IMR-90 (cell line): ENCODE measurements around the gene SIK3. TPM values are rescaled to one million over a fixed set of nuclear protein-coding genes. Genes with fewer than 3 reads are reported as not detected.

Source experiments
- ATAC-seq: fragments of 200-7000 bp; cut with Tn5 transposase; 2 replicates; pipeline ENCODE4 v1.9.1; 2020; ENCODE audit warnings: low read depth, mild to moderate bottlenecking, moderate library complexity
- BruUV-seq: library from RNA; stranded (reverse); fragments of 400-500 nt; replicated peaks from 2 replicates; lab custom pipeline; 2021; lab: Mats Ljungman, UMichigan
- CTCF ChIA-PET: fragments of 300-600 bp; formaldehyde crosslinking; extraction: SDS; loops from one replicate; lab custom pipeline; 2021; ENCODE audit warnings: antibody characterized with exemption; lab: Yijun Ruan, JAX
- POLR2A ChIA-PET: fragments of 300-600 bp; sonication (Branson Sonifier 250); formaldehyde crosslinking; loops from one replicate; lab custom pipeline; 2022; ENCODE audit warnings: antibody characterized with exemption; ENCODE audit not compliant: unreplicated experiment; lab: Charles Lee
- DNase-seq: peaks from one replicate; pipeline ENCODE4 v3.0.0; 2013
- H2AFZ ChIP-seq: replicated peaks from 2 replicates; pipeline ENCODE3; 2013; ENCODE audit warnings: low read length, mild to moderate bottlenecking; ENCODE audit not compliant: poor library complexity
- H2AK5ac ChIP-seq: 2 replicates; pipeline ENCODE4 v1.6.1; 2013; ENCODE audit warnings: low read depth, low read length, inconsistent platforms
- H2AK9ac ChIP-seq: replicated peaks from 2 replicates; pipeline ENCODE3; 2013; ENCODE audit warnings: mild to moderate bottlenecking, low read depth, low read length, moderate library complexity; ENCODE audit not compliant: poor library complexity
- H2BK120ac ChIP-seq: 2 replicates; pipeline ENCODE4 v1.6.1; 2013; ENCODE audit warnings: low read depth, low read length, inconsistent platforms
- H2BK15ac ChIP-seq: 3 replicates; pipeline ENCODE4 v1.6.1; 2013; ENCODE audit warnings: low read depth, low read length, inconsistent platforms
- H2BK20ac ChIP-seq: 2 replicates; pipeline ENCODE4 v1.6.1; 2013; ENCODE audit warnings: low read depth, mild to moderate bottlenecking, inconsistent platforms, low read length, moderate library complexity
- H2BK5ac ChIP-seq: 2 replicates; pipeline ENCODE4 v1.6.1; 2013; ENCODE audit warnings: mild to moderate bottlenecking, low read depth, low read length, inconsistent platforms; ENCODE audit not compliant: poor library complexity, severe bottlenecking
- H3K14ac ChIP-seq: replicated peaks from 2 replicates; pipeline ENCODE4 v1.6.1; 2013; ENCODE audit warnings: low read depth, low read length, inconsistent platforms
- H3K18ac ChIP-seq: 2 replicates; pipeline ENCODE4 v1.6.1; 2013; ENCODE audit warnings: low read depth, low read length, control low read depth
- H3K23ac ChIP-seq: 2 replicates; pipeline ENCODE4 v1.6.1; 2013; ENCODE audit warnings: low read depth, low read length, inconsistent platforms
- H3K27ac ChIP-seq: 2 replicates; pipeline ENCODE4 v1.5.1; 2013; ENCODE audit warnings: mild to moderate bottlenecking, control low read depth, low read length; ENCODE audit not compliant: insufficient read depth
- H3K27me3 ChIP-seq: 2 replicates; pipeline ENCODE4 v1.6.1; 2013; ENCODE audit warnings: low read length; ENCODE audit not compliant: control insufficient read depth, insufficient read depth
- H3K36me3 ChIP-seq: 2 replicates; pipeline ENCODE4 v1.6.1; 2013; ENCODE audit warnings: low read length, mixed read lengths; ENCODE audit not compliant: control insufficient read depth, insufficient read depth
- H3K4ac ChIP-seq: 2 replicates; pipeline ENCODE4 v1.6.1; 2013; ENCODE audit warnings: low read depth, low read length, inconsistent platforms
- H3K4me1 ChIP-seq: 2 replicates; pipeline ENCODE4 v1.6.1; 2013; ENCODE audit warnings: low read length, mixed read lengths; ENCODE audit not compliant: control insufficient read depth, insufficient read depth
- H3K4me2 ChIP-seq: 2 replicates; pipeline ENCODE4 v1.6.1; 2013; ENCODE audit warnings: low read depth, mild to moderate bottlenecking, control low read depth, low read length, moderate library complexity
- H3K4me3 ChIP-seq: 2 replicates; pipeline ENCODE4 v1.5.1; 2013; ENCODE audit warnings: low read depth, mild to moderate bottlenecking, control low read depth, low read length, moderate library complexity; ENCODE audit not compliant: insufficient read depth
- H3K56ac ChIP-seq: 2 replicates; pipeline ENCODE4 v1.6.1; 2013; ENCODE audit warnings: low read length, inconsistent platforms; ENCODE audit not compliant: insufficient read depth; ENCODE audit errors: extremely low read depth
- H3K79me1 ChIP-seq, 2 experiments: 2 replicates each; pipeline ENCODE4 v1.6.1; 2013; ENCODE audit warnings: low read length in 2 of 2, inconsistent platforms in 1 of 2, low read depth in 1 of 2
- H3K9ac ChIP-seq: 2 replicates; pipeline ENCODE4 v1.6.1; 2013; ENCODE audit warnings: low read depth, low read length, control low read depth
- H3K9me1 ChIP-seq: 2 replicates; pipeline ENCODE4 v1.6.1; 2013; ENCODE audit warnings: low read length, inconsistent platforms; ENCODE audit not compliant: insufficient read depth
- H3K9me3 ChIP-seq: 2 replicates; pipeline ENCODE4 v1.6.1; 2013; ENCODE audit warnings: low read length; ENCODE audit not compliant: control insufficient read depth, insufficient read depth
- H4K20me1 ChIP-seq: 2 replicates; pipeline ENCODE4 v1.6.1; 2013; ENCODE audit warnings: low read length, inconsistent platforms; ENCODE audit not compliant: insufficient read depth
- H4K5ac ChIP-seq: 2 replicates; pipeline ENCODE4 v1.6.1; 2013; ENCODE audit warnings: mild to moderate bottlenecking, low read depth, low read length, control low read depth
- H4K8ac ChIP-seq, 2 experiments: 2 replicates each; pipeline ENCODE4 v1.6.1; 2013; ENCODE audit warnings: low read depth in 2 of 2, low read length in 2 of 2, control low read depth in 1 of 2, inconsistent platforms in 1 of 2
- H4K91ac ChIP-seq: 2 replicates; pipeline ENCODE4 v1.6.1; 2013; ENCODE audit warnings: low read depth, low read length, inconsistent platforms; ENCODE audit not compliant: insufficient read depth
- BHLHE40 ChIP-seq: fragments of 150-350 bp; IDR thresholded peaks from 2 replicates; pipeline ENCODE4 v1.6.1; 2016; ENCODE audit warnings: mild to moderate bottlenecking, low read depth, low read length
- CEBPB ChIP-seq: IDR thresholded peaks from 2 replicates; pipeline ENCODE4 v1.6.1; 2012; ENCODE audit warnings: low read depth, low read length, improper control_type of control experiment
- CHD1 ChIP-seq: IDR thresholded peaks from 2 replicates; pipeline ENCODE4 v1.6.1; 2012; ENCODE audit warnings: low read depth, low read length, improper control_type of control experiment
- CTCF ChIP-seq: conservative IDR thresholded peaks from 2 replicates; pipeline ENCODE4 v1.5.1; 2012; ENCODE audit warnings: mild to moderate bottlenecking, low read depth, low read length, improper control_type of control experiment
- ELK1 ChIP-seq: fragments of 150-350 bp; IDR thresholded peaks from 2 replicates; pipeline ENCODE4 v1.6.1; 2016; ENCODE audit warnings: low read depth, mild to moderate bottlenecking, low read length, moderate library complexity, borderline replicate concordance
- MAFK ChIP-seq: IDR thresholded peaks from 2 replicates; pipeline ENCODE4 v1.6.1; 2012; ENCODE audit warnings: low read depth, low read length, improper control_type of control experiment
- MAZ ChIP-seq: IDR thresholded peaks from 2 replicates; pipeline ENCODE4 v1.6.1; 2012; ENCODE audit warnings: low read depth, mild to moderate bottlenecking, low read length, improper control_type of control experiment, moderate library complexity, borderline replicate concordance
- MXI1 ChIP-seq: IDR thresholded peaks from 2 replicates; pipeline ENCODE4 v1.6.1; 2012; ENCODE audit warnings: low read depth, mild to moderate bottlenecking, low read length, moderate library complexity, borderline replicate concordance
- NFE2L2 ChIP-seq: fragments of 150-350 bp; IDR thresholded peaks from 2 replicates; pipeline ENCODE4 v1.6.1; 2016; ENCODE audit warnings: low read depth, mild to moderate bottlenecking, low read length
- POLR2A ChIP-seq: IDR thresholded peaks from 2 replicates; pipeline ENCODE4 v1.6.1; 2012; ENCODE audit warnings: mild to moderate bottlenecking, low read depth, low read length
- RAD21 ChIP-seq: IDR thresholded peaks from 2 replicates; pipeline ENCODE4 v1.6.1; 2012; ENCODE audit warnings: low read length, improper control_type of control experiment
- RCOR1 ChIP-seq: IDR thresholded peaks from 2 replicates; pipeline ENCODE4 v1.6.1; 2012; ENCODE audit warnings: mild to moderate bottlenecking, low read length, improper control_type of control experiment; ENCODE audit not compliant: insufficient replicate concordance
- RFX5 ChIP-seq: IDR thresholded peaks from 2 replicates; pipeline ENCODE4 v1.8.0; 2012; ENCODE audit warnings: low read depth, mild to moderate bottlenecking, low read length, moderate library complexity
- SMC3 ChIP-seq: fragments of 150-350 bp; IDR thresholded peaks from 2 replicates; pipeline ENCODE4 v1.6.1; 2016; ENCODE audit warnings: low read depth, mild to moderate bottlenecking, antibody characterized with exemption, low read length, moderate library complexity
- WGBS, 2 experiments: methylation state at CpG; one replicate each; pipeline versions ENCODE4 v1.1.5 to v1.1.7; 2013; ENCODE audit warnings: missing lambda C conversion rate in 2 of 2; ENCODE audit not compliant: insufficient read length in 1 of 2; ENCODE audit errors: extremely low coverage in 2 of 2; 5-methylcytosine and 5-hydroxymethylcytosine counted together
- dilution Hi-C: fragments of 300-500 bp; cut with HindIII; formaldehyde crosslinking; loops from one replicate; pipeline ENCODE4 v1.14.3; 2018; ENCODE audit warnings: low sequenced_read_pairs; ENCODE audit not compliant: unreplicated experiment
- in situ Hi-C: fragments of 300-500 bp; cut with MboI; formaldehyde crosslinking; loops from 3 replicates; pipeline ENCODE4 v1.14.3; 2019; ENCODE audit warnings: low sequenced_read_pairs, inconsistent platforms, mixed read lengths
- intact Hi-C: fragments of 100-400 bp; cut with micrococcal nuclease; formaldehyde crosslinking; loops from 2 replicates; pipeline ENCODE4 v1.10.0; 2022
- polyA plus RNA-seq, 3 experiments: library from polyadenylated mRNA; depleted of rRNA; stranded (reverse); fragments of >200 nt; gene quantifications; 2 replicates each; pipeline ENCODE4 v1.2.3, GENCODE V29; 2012; ENCODE audit warnings: low replicate concordance in 1 of 3
- total RNA-seq: library from RNA; depleted of rRNA; stranded (reverse); fragments of >200 nt; gene quantifications from 2 replicates; pipeline ENCODE4 v1.2.3, GENCODE V29; 2012

The SIK3 gene
- total and polyA plus RNA-seq, 2 of the 4 experiments (the other 2 are of a cell fraction) = 8.2 to 9.1 TPM

GRCh38 chr11:116901964-116902688, 196.1 kb downstream of the SIK3 start (continued):
- no peak for TF ChIP-seq CHD1

- H2AFZ ChIP-seq = no peak overlapping the region
- H4K8ac ChIP-seq = no peak overlapping the region
- no peak overlapping the region for H2AK5ac ChIP-seq
- no peak overlapping the region for H2BK15ac ChIP-seq
- no peak overlapping the region for H3K56ac ChIP-seq
- no peaks in the 10 kb centered on the region for H3K27me3 ChIP-seq
- no peaks in the 10 kb centered on the region for H4K20me1 ChIP-seq
- no peak for ATAC-seq
- ChIA-PET CTCF (interaction anchor here (0.6 kb wide), 1 partner anchor 50 kb away, joined by 3 read pairs; no protein-coding TSS in a partner anchor), POLR2A (no interaction called here)
- no peak overlapping the region for H3K4me2 ChIP-seq
- no peak for DNase-seq
- H3K9ac ChIP-seq = no peak overlapping the region
- H3K36me3 ChIP-seq = peaks cover 6% of the 10 kb centered on the region
- H3K79me1 ChIP-seq = no peaks in the 10 kb centered on the region; a peak in 1 of 4 replicates
- H3K4me3 ChIP-seq = no peak overlapping the region
- H3K9me1 ChIP-seq = peaks cover 2% of the 10 kb centered on the region; the same call in 1 of the 2 replicates
- no peak overlapping the region for H2AK9ac ChIP-seq
- no peak overlapping the region for H4K91ac ChIP-seq
- no peaks in the 10 kb centered on the region for H3K4me1 ChIP-seq
- no peak overlapping the region for H3K27ac ChIP-seq
- no CpG with 5 or more reads among the region's 3 CpGs for WGBS, 2 experiments
- H3K9me3 ChIP-seq = peaks cover 4% of the 10 kb centered on the region; the same call in 1 of the 2 replicates
- intact Hi-C loops (no loop called here), in situ Hi-C loops (no loop called here), dilution Hi-C loops (no loop called here)
- H3K18ac ChIP-seq = no peak overlapping the region
- H2BK5ac ChIP-seq = no peak overlapping the region
- H2BK120ac ChIP-seq = no peak overlapping the region
- H2BK20ac ChIP-seq = no peak overlapping the region
- no peak overlapping the region for H4K5ac ChIP-seq
- no peak overlapping the region for H3K23ac ChIP-seq
- H3K4ac ChIP-seq = no peak overlapping the region
- no TSS peak for BruUV-seq
- no peak overlapping the region for H3K14ac ChIP-seq
- TF ChIP-seq MXI1 (no peak), CTCF (no peak), BHLHE40 (no peak), SMC3 (no peak), RFX5 (no peak), MAZ (no peak), CHD1 (no peak), POLR2A (no peak), CEBPB (no peak), RCOR1 (no peak), RAD21 (no peak), ELK1 (no peak), NFE2L2 (no peak), MAFK (no peak)
These were observed 197.0 kb downstream of the SIK3 start for GRCh38 chr11:116901211-116901610.
